Measurements from ENCODE around the gene SUPT3H.
"Not testable (repeated sequence)": the region's sequence is repeated elsewhere in the genome, so short reads cannot be mapped to it uniquely, and the experiment has no call there.

The SUPT3H gene

GRCh38 chr6:45253453-45253852, 124.3 kb downstream of the SUPT3H start:
- DNase-seq = no peak

- DNase-seq = no peak
These were observed 146.1 kb downstream of the SUPT3H start for GRCh38 chr6:45231660-45232059.

GRCh38 chr6:45229416-45229815, 148.3 kb downstream of the SUPT3H start:
- DNase-seq = no peak

- no peak for DNase-seq
These were observed 151.7 kb downstream of the SUPT3H start for GRCh38 chr6:45226081-45226480.

GRCh38 chr6:45222380-45222779, 155.4 kb downstream of the SUPT3H start:
- no peak for DNase-seq

- no peak for DNase-seq
These were observed 162.0 kb downstream of the SUPT3H start for GRCh38 chr6:45215759-45216158.

GRCh38 chr6:45212976-45213375, 164.8 kb downstream of the SUPT3H start:
- no peak for DNase-seq

- no peak for DNase-seq
These were observed 168.0 kb downstream of the SUPT3H start for GRCh38 chr6:45209762-45210161.

GRCh38 chr6:45206793-45207492, 170.8 kb downstream of the SUPT3H start:
- no peak for DNase-seq

GRCh38 chr6:45201484-45201883, 176.2 kb downstream of the SUPT3H start:
- DNase-seq = no peak

- DNase-seq = no peak
These were observed 177.2 kb downstream of the SUPT3H start for GRCh38 chr6:45200510-45200909.

GRCh38 chr6:45199554-45199953, 178.2 kb downstream of the SUPT3H start:
- DNase-seq = no peak

- no peak for DNase-seq
These were observed 181.6 kb downstream of the SUPT3H start for GRCh38 chr6:45196121-45196520.

GRCh38 chr6:45195137-45195536, 182.6 kb downstream of the SUPT3H start:
- DNase-seq = no peak

GRCh38 chr6:45192556-45192955, 185.2 kb downstream of the SUPT3H start:
- no peak for DNase-seq

GRCh38 chr6:45191414-45191813, 186.3 kb downstream of the SUPT3H start:
- DNase-seq = no peak

- no peak for DNase-seq
These were observed 189.9 kb downstream of the SUPT3H start for GRCh38 chr6:45187836-45188235.

- no peak for DNase-seq
These were observed 192.1 kb downstream of the SUPT3H start for GRCh38 chr6:45185403-45186251.

- no peak for DNase-seq
These were observed 192.8 kb downstream of the SUPT3H start for GRCh38 chr6:45184937-45185336.

GRCh38 chr6:45184040-45184439, 193.7 kb downstream of the SUPT3H start:
- no peak for DNase-seq

GRCh38 chr6:45176373-45176772, 201.4 kb downstream of the SUPT3H start:
- not testable (repeated sequence) for DNase-seq

GRCh38 chr6:45175272-45175671, 202.5 kb downstream of the SUPT3H start:
- no peak for DNase-seq

- DNase-seq = no peak
These were observed 203.7 kb downstream of the SUPT3H start for GRCh38 chr6:45174045-45174444.

GRCh38 chr6:45171380-45171779, 206.4 kb downstream of the SUPT3H start:
- DNase-seq = no peak
